Breast epithelium (tissue), 3 donors: ENCODE data around the gene IRAK2.

Source experiments
- CTCF ChIP-seq, 3 donors: fragments of 450-650 bp; IDR thresholded peaks; one replicate each; pipeline ENCODE4 v1.5.1; 2016 to 2017; ENCODE audit warnings: antibody characterized with exemption in 3 of 3, mild to moderate bottlenecking in 3 of 3, moderate library complexity in 3 of 3
- POLR2A ChIP-seq: fragments of 450-650 bp; IDR thresholded peaks from one replicate; pipeline ENCODE4 v1.6.1; 2016; ENCODE audit warnings: antibody characterized with exemption, mild to moderate bottlenecking, moderate library complexity
- POLR2AphosphoS5 ChIP-seq, 3 donors: sonication (generic); formaldehyde crosslinking; IDR thresholded peaks; one replicate each; pipeline ENCODE4 v1.6.1; 2017; ENCODE audit warnings: antibody characterized with exemption in 3 of 3

GRCh38 chr3:10160346-10160745, 4.4 kb upstream of the IRAK2 start:
- TF ChIP-seq POLR2A: no peak
- no peak for TF ChIP-seq CTCF (IDR thresholded peaks at IDR 0.05)
- TF ChIP-seq POLR2AphosphoS5 (IDR thresholded peaks at IDR 0.05): no peak
